Endothelial cell (in vitro differentiated cells): ENCODE data around the gene BCKDHA. TPM values are rescaled to one million over a fixed set of nuclear protein-coding genes. Genes with fewer than 3 reads are reported as not detected.
A peak's percentile ranks its signal among the peaks of the same experiment; 100 is the strongest.

ENCODE experiments used
- DNase-seq: peaks from one replicate; pipeline ENCODE4 v3.0.0; 2021; ENCODE audit warnings: low spot score
- H3K27ac Mint-ChIP-seq: one replicate; pipeline ENCODE4 v1.8.0; 2021; ENCODE audit warnings: mixed read lengths, inconsistent platforms; ENCODE audit not compliant: unreplicated experiment
- H3K27me3 Mint-ChIP-seq: one replicate; pipeline ENCODE4 v1.8.0; 2021; ENCODE audit warnings: mild to moderate bottlenecking, moderate library complexity, mixed read lengths, inconsistent platforms; ENCODE audit not compliant: unreplicated experiment
- H3K36me3 Mint-ChIP-seq: one replicate; pipeline ENCODE4 v1.8.0; 2021; ENCODE audit warnings: mild to moderate bottlenecking, low read depth, mixed read lengths, inconsistent platforms; ENCODE audit not compliant: unreplicated experiment
- H3K4me1 Mint-ChIP-seq: one replicate; pipeline ENCODE4 v1.8.0; 2021; ENCODE audit warnings: mild to moderate bottlenecking, mixed read lengths, inconsistent platforms; ENCODE audit not compliant: unreplicated experiment
- H3K4me3 Mint-ChIP-seq: one replicate; pipeline ENCODE4 v1.8.0; 2021; ENCODE audit warnings: mild to moderate bottlenecking, mixed read lengths, inconsistent platforms; ENCODE audit not compliant: unreplicated experiment
- H3K9me3 Mint-ChIP-seq: one replicate; pipeline ENCODE4 v1.8.0; 2021; ENCODE audit warnings: mixed read lengths, inconsistent platforms; ENCODE audit not compliant: unreplicated experiment
- total RNA-seq: library from RNA; stranded (reverse); fragmentation: NEBNext Ultra II Directional; extraction: Animal tissue kit (Norgen Biotek cat#: 25700); gene quantifications from one replicate; pipeline ENCODE4 v1.2.1, GENCODE V29; 2021; ENCODE audit not compliant: unreplicated experiment
- TF ChIP-seq, protein P1 (sequence below): fragments of 200-600 bp; sonication (generic); IDR thresholded peaks from one replicate; pipeline ENCODE4 v1.5.0; 2021; ENCODE audit warnings: antibody characterized with exemption; ENCODE audit not compliant: unreplicated experiment

BCKDHA gene
- total RNA-seq, 1 donor from 2014 or later: 25.0 TPM

DNA sequence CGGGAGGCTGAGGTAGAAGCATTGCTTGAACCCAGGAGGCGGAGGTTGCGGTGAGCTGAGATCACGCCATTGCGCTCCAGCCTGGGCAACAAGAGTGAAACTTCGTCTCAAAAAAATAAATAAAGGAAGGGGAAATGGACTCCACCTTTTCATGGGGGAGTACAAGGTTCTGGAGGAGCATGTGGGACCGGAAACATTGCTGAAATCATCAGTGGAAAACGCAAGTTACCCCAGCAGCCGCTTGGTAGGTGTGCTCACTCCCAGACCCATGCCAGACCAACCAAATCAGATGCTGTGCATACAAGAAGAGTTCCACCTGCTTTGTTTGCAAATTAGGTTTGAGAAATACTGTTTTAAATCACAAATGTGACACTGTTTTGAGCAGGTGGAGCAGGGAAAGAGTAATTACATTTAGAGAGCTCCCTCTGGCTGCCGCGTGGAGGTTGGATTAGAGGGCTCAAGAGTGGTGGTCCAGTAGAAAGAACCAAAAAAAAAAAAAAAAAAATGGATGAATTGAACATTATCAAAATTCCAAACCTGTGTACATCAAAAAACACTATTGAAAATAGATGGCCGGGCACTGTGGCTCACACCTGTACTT is 50.2 kb downstream of the BCKDHA start:
- H3K4me1 Mint-ChIP-seq: peaks cover 20% of the 10 kb centered on the region
- no peak for DNase-seq
- TF ChIP-seq, protein P1, sequence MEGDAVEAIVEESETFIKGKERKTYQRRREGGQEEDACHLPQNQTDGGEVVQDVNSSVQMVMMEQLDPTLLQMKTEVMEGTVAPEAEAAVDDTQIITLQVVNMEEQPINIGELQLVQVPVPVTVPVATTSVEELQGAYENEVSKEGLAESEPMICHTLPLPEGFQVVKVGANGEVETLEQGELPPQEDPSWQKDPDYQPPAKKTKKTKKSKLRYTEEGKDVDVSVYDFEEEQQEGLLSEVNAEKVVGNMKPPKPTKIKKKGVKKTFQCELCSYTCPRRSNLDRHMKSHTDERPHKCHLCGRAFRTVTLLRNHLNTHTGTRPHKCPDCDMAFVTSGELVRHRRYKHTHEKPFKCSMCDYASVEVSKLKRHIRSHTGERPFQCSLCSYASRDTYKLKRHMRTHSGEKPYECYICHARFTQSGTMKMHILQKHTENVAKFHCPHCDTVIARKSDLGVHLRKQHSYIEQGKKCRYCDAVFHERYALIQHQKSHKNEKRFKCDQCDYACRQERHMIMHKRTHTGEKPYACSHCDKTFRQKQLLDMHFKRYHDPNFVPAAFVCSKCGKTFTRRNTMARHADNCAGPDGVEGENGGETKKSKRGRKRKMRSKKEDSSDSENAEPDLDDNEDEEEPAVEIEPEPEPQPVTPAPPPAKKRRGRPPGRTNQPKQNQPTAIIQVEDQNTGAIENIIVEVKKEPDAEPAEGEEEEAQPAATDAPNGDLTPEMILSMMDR: no peak
- peaks cover 6% of the 10 kb centered on the region for H3K36me3 Mint-ChIP-seq
- no peak overlapping the region for H3K4me3 Mint-ChIP-seq
- H3K27ac Mint-ChIP-seq: no peak overlapping the region
- no peaks in the 10 kb centered on the region for H3K9me3 Mint-ChIP-seq
- H3K27me3 Mint-ChIP-seq: peaks cover 11% of the 10 kb centered on the region

DNA sequence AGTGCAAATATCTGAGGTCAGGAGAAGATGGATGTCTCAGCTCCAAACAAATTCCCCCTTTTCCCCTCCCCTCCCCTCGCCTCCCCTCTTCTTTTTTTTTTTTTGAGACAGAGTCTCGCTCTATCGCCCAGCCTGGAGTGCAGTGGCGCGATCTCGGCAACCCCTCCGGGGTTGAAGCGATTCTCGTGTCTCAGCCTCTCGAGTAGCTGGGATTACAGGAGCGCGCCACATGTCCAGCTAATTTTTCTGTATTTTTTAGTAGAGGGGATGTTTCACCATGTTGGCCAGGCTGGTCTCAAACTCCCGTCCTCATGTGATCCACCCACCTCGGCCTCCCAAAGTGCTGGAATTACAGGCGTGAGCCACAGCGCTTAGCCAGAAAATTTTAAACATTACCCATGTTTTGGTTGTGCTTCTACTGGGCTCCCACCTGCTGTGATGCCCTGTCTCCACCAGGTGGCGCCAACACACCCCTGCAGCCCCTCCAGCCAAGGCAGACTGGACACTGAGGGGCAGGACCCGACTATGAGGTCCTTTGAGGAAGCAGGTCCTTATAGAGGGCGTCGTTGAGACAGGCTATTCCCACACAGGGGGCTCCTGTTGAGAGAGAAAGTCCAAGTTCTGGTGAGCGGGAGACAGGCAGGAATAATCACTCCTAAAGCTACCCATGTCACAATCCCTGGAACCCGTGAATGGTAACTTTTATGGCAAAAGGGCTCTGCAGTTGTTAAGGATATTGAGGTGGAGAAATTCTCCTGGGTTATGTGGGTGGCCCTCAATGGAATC is 51.7 kb downstream of the BCKDHA start:
- TF ChIP-seq, protein P1: peak; percentile 97
- DNase-seq: peak; percentile 88
- peaks cover 8% of the 10 kb centered on the region for H3K27me3 Mint-ChIP-seq
- H3K9me3 Mint-ChIP-seq: no peaks in the 10 kb centered on the region
- peaks cover 9% of the 10 kb centered on the region for H3K36me3 Mint-ChIP-seq
- H3K27ac Mint-ChIP-seq: peak overlapping the region; percentile 14
- peaks cover 10% of the 10 kb centered on the region for H3K4me1 Mint-ChIP-seq
- peak overlapping the region; percentile 40 for H3K4me3 Mint-ChIP-seq

DNA sequence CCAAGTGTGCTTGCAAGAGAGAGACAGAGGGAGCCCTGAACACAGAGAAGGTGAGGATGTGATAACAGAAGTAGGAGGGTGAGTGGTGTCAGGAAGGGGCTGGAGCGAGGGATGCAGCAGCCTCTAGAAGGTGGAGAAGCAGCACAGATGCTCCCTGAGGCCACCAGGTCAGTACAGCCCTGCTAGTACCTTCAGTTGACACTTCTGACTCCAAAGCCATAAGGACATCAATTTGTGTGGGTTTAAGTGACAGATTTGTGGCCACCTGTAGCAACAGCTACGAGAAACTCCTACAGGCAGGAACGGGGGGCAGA is 52.2 kb downstream of the BCKDHA start:
- no peak for DNase-seq
- H3K9me3 Mint-ChIP-seq: no peaks in the 10 kb centered on the region
- peaks cover 7% of the 10 kb centered on the region for H3K27me3 Mint-ChIP-seq
- H3K27ac Mint-ChIP-seq: peak overlapping the region; percentile 14
- H3K4me3 Mint-ChIP-seq: peak overlapping the region; percentile 40
- TF ChIP-seq, protein P1: no peak
- H3K36me3 Mint-ChIP-seq: peaks cover 14% of the 10 kb centered on the region
- H3K4me1 Mint-ChIP-seq: peaks cover 9% of the 10 kb centered on the region

DNA sequence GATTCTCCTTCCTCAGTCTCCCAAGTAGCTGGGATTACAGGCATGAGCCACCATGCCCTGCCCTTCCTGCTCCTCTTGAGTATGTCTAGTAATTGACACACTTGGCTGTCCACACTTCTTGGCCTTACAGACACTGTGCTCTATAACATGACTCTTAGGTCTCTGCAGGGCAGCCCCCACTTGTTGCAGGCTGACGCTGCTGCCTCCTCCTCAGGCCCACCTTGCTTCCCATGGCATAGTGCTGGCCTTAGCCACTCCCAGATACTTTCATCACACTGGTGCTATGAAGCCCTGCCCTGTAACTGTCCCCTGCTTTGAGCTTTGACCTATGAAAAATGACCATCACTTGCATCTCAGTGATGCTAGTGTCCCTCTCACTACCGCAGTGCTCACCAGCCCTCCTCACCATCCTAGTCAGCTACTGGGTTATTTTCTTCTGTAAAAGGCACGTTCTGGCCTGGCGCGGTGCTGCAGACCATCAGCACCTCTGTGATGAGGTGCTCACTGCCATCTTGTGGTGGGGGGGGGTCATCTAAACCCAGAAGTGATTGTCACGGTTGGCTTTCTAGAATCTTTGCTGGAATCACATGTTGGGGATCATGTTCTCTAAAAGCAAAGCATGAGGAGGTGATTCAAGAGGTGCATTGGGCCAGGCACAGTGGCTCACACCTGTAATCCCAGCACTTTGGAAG is 55.1 kb downstream of the BCKDHA start:
- no peak for DNase-seq
- H3K27me3 Mint-ChIP-seq: peaks cover 2% of the 10 kb centered on the region
- TF ChIP-seq, protein P1: no peak
- H3K36me3 Mint-ChIP-seq: peaks cover 21% of the 10 kb centered on the region
- H3K4me3 Mint-ChIP-seq: no peak overlapping the region
- H3K9me3 Mint-ChIP-seq: no peaks in the 10 kb centered on the region
- no peak overlapping the region for H3K27ac Mint-ChIP-seq
- peaks cover 29% of the 10 kb centered on the region for H3K4me1 Mint-ChIP-seq
